GM21723 (cell line): ENCODE results near the gene AIMP1.

Experiments used
- ATAC-seq: cut with Tn5 transposase; IDR thresholded peaks from one replicate; pipeline ENCODE4 v1.9.1; 2021; ENCODE audit warnings: mild to moderate bottlenecking, moderate library complexity; ENCODE audit not compliant: unreplicated experiment

Gene AIMP1

DNA sequence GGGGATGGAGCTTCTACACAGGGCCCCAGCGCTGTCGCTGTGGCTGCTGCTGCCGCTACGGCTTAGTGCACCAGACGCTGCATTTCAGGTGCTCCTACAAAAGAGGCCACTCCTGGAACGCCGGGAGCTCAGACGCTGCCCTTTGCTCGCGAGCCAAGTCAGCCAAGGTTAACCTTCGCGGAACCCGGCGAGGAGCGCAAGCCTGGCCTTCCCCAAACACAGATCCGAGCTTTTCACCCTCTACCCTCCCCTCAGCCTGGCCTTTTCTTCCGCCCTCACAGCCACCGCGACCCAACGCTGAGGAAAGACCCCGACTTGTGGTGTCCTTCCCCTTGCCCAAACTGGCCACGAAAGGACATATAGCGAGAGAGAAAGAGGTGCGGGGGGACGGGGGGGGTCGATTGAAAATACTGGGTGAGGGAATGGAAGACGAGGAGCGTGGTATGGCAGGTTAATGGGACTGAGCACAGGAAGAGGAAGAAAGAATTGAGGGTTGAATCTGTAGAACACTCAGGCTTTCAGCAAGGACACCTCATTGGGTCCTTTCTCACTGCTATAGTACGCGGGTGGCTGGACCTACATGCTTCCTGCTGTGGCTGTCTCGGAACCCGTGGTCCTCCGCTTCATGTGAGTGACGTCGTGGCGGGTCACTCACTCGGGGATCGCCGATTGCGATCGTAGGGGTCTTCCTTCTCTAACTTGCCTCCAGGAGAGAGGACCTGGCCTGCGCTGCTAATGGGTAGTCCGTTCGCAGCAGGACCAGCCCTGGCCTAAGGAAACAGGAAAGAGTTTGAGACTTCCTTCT is at the start of gene AIMP1, which contains the start of gene TBCK:
AIMP1 (plus strand) TSS at position 583 of the 805 bp plus-strand sequence. CDS start 8,460 bp downstream, outside the sequence.
TBCK (minus strand) TSS at position 242 of the 805 bp plus-strand sequence. CDS start 7,249 bp downstream, outside the sequence.
- ATAC-seq: peak; percentile 87

DNA sequence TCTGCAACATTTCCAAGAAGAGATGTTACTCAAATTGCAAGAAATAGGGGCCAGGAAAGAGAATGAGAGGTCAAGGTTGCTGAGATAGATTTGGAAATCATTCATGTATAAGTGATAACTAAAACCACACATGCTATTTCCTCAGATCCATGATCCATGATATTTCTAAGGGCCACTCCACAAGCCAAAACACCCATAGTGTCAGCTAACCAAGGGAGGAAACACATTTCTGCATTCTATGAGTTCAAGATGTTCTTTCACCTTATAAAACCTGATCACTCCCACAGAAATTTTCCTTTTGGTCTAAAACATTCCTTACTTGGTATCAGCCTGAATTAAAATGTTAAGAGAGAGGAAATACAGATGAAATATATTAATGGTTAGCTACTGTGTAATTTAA is 47.6 kb upstream of the AIMP1 start:
- ATAC-seq: no peak

DNA sequence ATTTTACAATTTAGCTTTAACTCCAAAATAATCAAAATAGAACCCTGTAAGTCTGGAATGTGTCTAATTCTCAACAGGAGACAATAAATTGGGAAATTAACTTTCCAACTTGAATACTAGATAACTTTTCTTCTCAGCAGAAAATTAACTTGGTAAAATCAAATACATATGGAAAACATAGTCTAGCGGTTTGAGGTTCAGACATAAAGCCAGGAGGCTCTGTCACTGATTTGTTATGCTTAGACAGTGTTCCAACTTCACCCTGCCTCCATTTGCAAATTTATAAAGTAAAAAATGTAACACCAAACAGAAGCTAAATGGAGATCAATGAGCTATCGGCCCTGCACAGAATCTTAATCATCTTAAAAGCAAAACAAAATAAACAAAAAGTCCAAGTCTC is 46.6 kb upstream of the AIMP1 start:
- ATAC-seq: no peak

DNA sequence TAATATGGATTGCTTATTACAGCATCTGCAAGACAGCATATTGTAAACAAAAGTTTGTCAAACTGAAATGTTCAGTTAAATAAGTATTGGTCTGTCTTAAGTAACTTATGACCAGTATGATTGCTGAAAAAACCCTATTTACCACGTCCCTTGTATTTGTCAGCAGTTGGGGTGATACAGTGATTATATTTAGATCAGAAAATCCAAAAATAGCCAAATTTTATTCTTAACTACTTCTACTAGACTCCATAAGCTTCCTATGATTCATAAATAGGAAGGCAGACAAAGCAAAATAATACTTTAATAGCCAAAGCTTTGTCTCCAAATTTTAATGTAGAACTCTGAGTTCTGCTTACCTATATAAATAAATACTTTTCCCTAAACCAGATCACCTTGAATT is 45.6 kb upstream of the AIMP1 start:
- no peak for ATAC-seq

GRCh38 chr4:106273831-106274230 is 42.5 kb upstream of the AIMP1 start:
- ATAC-seq: no peak

GRCh38 chr4:106277140-106277675 is 39.1 kb upstream of the AIMP1 start:
- no peak for ATAC-seq

DNA sequence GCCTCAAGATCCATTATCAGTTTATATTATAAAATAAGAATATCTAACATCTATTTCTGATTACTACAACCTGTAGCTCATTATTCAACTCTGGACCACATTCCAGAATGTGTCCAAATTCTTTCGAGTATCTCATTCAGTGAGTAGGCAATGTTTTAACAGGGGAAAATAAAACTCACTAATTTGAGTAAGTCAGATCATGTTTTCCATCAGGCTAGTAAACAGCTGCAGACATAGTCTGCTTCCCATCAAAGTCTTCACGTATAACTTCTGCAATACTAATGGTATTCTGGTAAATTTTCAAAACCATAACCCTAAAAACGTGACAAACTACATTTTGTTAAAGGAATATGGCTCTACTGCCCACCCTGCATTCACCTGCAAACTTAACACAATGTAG is 32.1 kb upstream of the AIMP1 start:
- ATAC-seq: no peak

GRCh38 chr4:106286611-106287010 is 29.7 kb upstream of the AIMP1 start:
- no peak for ATAC-seq

GRCh38 chr4:106287353-106287969 is 28.9 kb upstream of the AIMP1 start:
- ATAC-seq: no peak

DNA sequence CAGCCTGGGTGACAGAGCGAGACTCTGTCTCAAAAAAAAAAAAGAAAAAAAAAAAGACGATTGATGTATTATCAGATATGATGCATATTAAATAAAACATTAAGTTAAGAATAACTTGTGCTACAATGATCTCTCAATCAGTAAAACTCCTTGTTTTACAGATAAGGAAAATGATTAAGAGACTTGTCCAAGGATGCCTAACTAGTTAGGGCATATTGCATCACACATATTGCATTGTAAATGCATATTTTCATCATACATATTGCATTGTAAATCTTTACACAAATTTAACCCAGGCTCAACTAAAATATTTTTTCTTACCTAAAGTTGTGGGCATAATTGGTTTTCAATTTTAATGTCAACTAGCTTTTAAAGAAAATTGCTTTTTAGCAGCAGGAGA is 26.6 kb upstream of the AIMP1 start:
- ATAC-seq: no peak

- no peak for ATAC-seq
Measured at GRCh38 chr4:106291678-106292077, 24.7 kb upstream of the AIMP1 start.

DNA sequence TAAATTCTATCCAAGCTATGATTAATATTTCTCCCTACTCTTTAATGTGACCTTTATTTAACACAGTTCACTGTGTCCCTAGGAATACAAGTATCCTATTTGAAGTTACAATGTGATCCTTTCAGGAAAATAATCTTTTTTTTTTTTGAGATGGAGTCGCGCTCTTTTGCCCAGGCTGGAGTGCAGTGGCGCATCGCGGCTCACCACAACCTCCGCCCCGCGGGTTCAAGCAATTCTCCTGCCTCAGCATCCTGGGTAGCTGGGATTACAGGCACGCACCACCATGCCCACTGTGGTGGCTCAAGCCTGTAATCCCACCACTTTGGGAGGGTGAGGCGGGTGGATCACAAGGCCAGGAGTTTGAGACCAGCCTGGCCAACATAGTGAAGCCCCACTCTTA is 22.3 kb upstream of the AIMP1 start:
- ATAC-seq: no peak

DNA sequence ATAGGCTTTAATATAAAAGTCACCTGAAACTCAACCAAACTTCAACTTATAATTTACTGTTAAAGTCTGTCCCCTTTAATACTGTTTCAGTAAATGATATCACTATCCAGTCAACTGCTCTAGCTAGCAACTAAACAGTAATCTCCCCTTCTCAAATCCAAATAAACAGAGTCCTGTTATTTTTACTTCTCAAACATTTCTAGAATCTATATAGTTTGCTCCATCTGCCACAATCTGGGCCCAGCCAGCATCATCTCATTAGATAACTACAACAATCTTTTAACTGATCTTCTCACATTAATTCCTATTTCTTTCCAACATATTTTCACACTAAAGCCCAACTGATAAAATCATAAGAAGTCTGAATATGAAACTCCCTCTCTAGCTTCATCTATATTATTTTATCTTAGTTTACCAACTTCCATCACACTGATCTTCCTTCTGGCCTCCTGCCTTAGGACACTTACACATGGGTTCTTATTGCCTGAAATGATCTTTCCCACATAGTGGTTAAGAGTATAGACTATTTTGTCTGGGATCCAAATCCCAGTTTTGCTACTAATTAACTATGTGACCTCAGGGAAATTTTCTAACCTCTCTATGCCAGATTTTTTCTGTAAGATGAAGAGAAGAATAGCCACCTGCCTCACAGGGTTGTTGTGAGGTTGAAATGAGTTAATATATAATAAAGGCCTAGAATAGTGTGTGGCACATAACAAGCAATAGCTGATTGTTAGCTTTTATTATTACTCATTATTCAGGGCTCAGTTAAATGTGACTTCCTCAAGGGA is 18.9 kb upstream of the AIMP1 start:
- no peak for ATAC-seq

- ATAC-seq: no peak
Measured at GRCh38 chr4:106299977-106300376, 16.4 kb upstream of the AIMP1 start.

GRCh38 chr4:106301393-106302061 is 14.8 kb upstream of the AIMP1 start:
- ATAC-seq: no peak

DNA sequence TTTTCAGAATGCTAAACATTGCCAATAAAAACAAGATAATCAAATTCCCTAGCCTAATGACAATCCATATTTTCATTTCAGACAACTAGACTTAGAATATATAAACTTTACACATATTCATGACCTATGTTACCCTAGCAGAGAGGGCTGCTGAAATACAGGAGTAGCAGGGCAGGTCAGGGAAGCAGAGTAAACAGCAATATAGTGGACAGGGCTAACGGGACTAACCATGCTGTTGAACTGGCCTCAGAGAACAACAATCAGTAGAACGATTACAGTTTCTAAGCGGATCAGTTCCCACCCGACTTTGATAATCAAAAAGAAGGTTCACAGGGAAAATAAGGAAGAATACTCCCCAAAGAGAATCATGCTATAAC is 14.3 kb upstream of the AIMP1 start:
- ATAC-seq: no peak

DNA sequence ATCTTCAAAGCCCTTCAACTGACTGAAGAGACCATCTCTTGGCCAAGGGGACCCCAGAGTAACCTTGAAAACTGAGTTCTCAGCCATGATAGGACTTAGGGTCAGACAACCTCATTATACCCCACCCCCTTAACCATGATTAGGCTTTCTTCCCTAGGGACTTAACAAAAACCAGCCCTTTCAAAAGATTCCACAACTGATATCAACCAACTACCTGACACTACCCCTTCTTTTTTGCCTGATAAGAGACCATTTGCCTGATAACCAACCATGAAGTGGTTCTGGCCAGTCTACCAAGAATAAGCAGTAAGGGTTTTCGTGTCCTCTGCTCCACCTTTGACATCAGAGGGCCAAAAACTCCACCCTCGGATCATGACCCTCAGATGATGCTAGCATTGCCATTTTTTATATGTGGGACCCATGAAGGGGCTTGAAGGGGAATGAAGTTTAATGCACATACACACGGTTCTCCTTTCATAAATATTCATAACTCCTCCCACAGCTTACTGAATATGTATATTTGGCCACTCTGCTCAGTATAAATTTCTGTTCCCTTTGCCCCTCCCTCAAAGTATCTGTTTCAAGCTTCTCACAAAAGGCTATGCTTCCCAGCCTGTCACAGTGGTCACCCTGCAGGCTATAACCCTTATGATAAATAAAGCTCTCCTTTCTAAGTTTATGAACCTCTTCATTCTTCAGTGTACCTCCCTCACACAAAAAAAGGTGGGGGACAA is 12.6 kb upstream of the AIMP1 start:
- no peak for ATAC-seq

DNA sequence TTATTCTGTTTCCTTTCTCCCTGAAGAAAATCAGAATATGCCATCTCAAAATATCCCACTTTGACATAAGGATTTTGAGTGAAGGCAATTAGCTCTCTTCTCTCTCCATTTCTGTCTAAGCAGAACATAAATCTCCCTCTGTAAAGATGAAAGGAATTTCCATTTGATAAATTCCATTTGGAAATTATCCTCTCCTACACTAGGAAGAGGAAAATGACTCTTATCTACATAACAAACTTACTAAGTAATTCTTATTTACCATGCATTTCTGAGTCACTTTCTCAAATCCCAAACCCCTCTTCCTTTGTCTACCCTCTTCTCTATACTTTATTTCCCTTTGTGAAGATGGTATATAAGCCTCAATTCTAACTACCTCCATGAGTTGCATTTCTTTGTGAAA is 11.7 kb upstream of the AIMP1 start:
- ATAC-seq: no peak

DNA sequence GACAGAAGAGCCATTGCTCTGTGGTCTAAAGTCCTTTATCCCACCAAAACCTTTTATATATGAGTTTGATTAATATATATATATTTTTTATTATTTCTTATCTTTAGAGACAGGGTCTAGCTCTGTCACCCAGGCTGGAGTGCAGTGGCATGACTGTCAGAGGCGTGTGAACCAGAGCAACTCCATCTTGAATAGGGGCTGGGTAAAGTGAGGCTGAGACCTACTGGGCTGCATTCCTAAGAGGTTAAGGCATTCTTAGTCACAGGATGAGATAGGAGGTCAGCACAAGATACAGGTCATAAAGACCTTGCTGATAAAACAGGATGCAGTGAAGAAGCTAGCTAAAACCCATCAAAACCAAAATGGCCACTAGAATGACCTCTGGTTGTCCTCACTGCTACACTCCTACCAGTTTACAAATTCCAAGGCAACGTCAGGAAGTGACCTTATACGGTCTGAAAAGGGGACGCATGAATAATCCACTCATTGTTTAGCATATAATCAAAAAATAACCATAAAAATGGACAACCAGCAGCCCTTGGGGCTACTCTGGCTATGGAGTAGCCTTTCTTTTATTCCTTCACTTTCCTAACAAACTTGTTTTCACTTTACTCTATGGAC is 10.8 kb upstream of the AIMP1 start:
- ATAC-seq: no peak

GRCh38 chr4:106306561-106306960 is 9.8 kb upstream of the AIMP1 start:
- ATAC-seq: no peak
